CD4-positive, alpha-beta T cell (primary cell): ENCODE data around the gene WDR90. TPM values are rescaled to one million over a fixed set of nuclear protein-coding genes. Genes with fewer than 3 reads are reported as not detected.

Experiments used
- ATAC-seq: fragments of 200-7000 bp; cut with Tn5 transposase; one replicate; pipeline ENCODE4 v1.10.0; 2022; ENCODE audit warnings: mild to moderate bottlenecking; ENCODE audit not compliant: poor library complexity
- CTCF ChIA-PET: fragments of 350-600 bp; sonication (Branson Sonifier 250); formaldehyde crosslinking; loops from one replicate; lab custom pipeline; 2021; ENCODE audit warnings: antibody characterized with exemption, inconsistent platforms; lab: Charles Lee
- POLR2A ChIA-PET: fragments of 350-600 bp; sonication (Branson Sonifier 250); formaldehyde crosslinking; loops from one replicate; lab custom pipeline; 2021; ENCODE audit warnings: antibody characterized with exemption, inconsistent platforms; lab: Charles Lee
- DNase-seq, 14 experiments: peaks; one replicate each; pipeline ENCODE4 v3.0.0-alpha.2; 2013 to 2020; ENCODE audit warnings: mixed read lengths in 2 of 14
- H3K27ac ChIP-seq, 2 donors: one replicate each; pipeline versions ENCODE4 v1.5.1 to v1.7.0; 2013; ENCODE audit warnings: low read length in 2 of 2, low read depth in 1 of 2, mild to moderate bottlenecking in 1 of 2
- H3K27me3 ChIP-seq, 2 experiments: 1 replicate in 1 of 2; 2 replicates in 1 of 2; pipeline versions ENCODE4 v1.6.1 to v1.7.0; 2013; ENCODE audit warnings: low read length in 2 of 2, control low read depth in 1 of 2, mild to moderate bottlenecking in 1 of 2, moderate library complexity in 1 of 2; ENCODE audit not compliant: insufficient read depth in 2 of 2, control insufficient read depth in 1 of 2
- H3K36me3 ChIP-seq: one replicate; pipeline ENCODE4 v1.6.1; 2013; ENCODE audit warnings: low read length, control low read depth; ENCODE audit not compliant: insufficient read depth
- H3K4me1 ChIP-seq: one replicate; pipeline ENCODE4 v1.6.1; 2013; ENCODE audit warnings: low read length, control low read depth; ENCODE audit not compliant: insufficient read depth
- H3K4me3 ChIP-seq: one replicate; pipeline ENCODE4 v1.5.1; 2013; ENCODE audit warnings: mild to moderate bottlenecking, low read length, moderate library complexity
- H3K9me3 ChIP-seq, 2 experiments: 1 replicate in 1 of 2; 2 replicates in 1 of 2; pipeline versions ENCODE4 v1.6.1 to v1.7.0; 2013; ENCODE audit warnings: low read length in 2 of 2, mild to moderate bottlenecking in 2 of 2, control low read depth in 1 of 2, moderate library complexity in 1 of 2; ENCODE audit not compliant: control insufficient read depth in 1 of 2, insufficient read depth in 1 of 2
- H3K27ac Mint-ChIP-seq: one replicate; pipeline ENCODE4 v1.8.0; 2020; ENCODE audit warnings: mixed read lengths
- H3K27me3 Mint-ChIP-seq: one replicate; pipeline ENCODE4 v1.8.0; 2021; ENCODE audit warnings: mixed read lengths
- H3K36me3 Mint-ChIP-seq: one replicate; pipeline ENCODE4 v1.8.0; 2021; ENCODE audit warnings: low read depth, mixed read lengths
- H3K4me1 Mint-ChIP-seq: one replicate; pipeline ENCODE4 v1.8.0; 2021; ENCODE audit warnings: low read depth, mixed read lengths
- H3K4me3 Mint-ChIP-seq: one replicate; pipeline ENCODE4 v1.8.0; 2020; ENCODE audit warnings: mild to moderate bottlenecking, mixed read lengths
- H3K9me3 Mint-ChIP-seq: one replicate; pipeline ENCODE4 v1.8.0; 2020; ENCODE audit warnings: mixed read lengths
- intact Hi-C, 2 experiments: fragments of 100-400 bp; cut with DNase I in 1 of 2; cut with micrococcal nuclease in 1 of 2; formaldehyde crosslinking; loops; one replicate each; pipeline versions ENCODE4 v1.15.1 to v1.9.0; 2023 to 2025; cut with DNase I, micrococcal nuclease
- total RNA-seq, 174 experiments: library from RNA in 2 of 174; stranded (reverse) in 2 of 174; gene quantifications; one replicate each; pipeline ENCODE4 v1.2.3 and lab custom pipeline; 2021 to 2026
- TF ChIP-seq, protein P1 (sequence below): fragments of 200-600 bp; IDR thresholded peaks from one replicate; pipeline ENCODE4 v1.8.0; 2022; ENCODE audit warnings: antibody characterized with exemption, mild to moderate bottlenecking

Gene WDR90
- total RNA-seq, 2 experiments from 2014 or later: 8.1 to 10.3 TPM

- Histone ChIP-seq H3K9me3 (no peaks in the 10 kb centered on the region), H3K27me3 (no peaks in the 10 kb centered on the region), H3K27ac (no peak overlapping the region), H3K4me1 (no peaks in the 10 kb centered on the region), H3K36me3 (peaks cover 3% of the 10 kb centered on the region), H3K4me3 (no peak overlapping the region)
- H3K27me3 Mint-ChIP-seq: no peaks in the 10 kb centered on the region
- H3K4me1 Mint-ChIP-seq: no peaks in the 10 kb centered on the region
- POLR2A ChIA-PET: no interaction called here
- ATAC-seq: no peak
- CTCF ChIA-PET: no interaction called here
- H3K27ac Mint-ChIP-seq: no peak overlapping the region
- intact Hi-C loops: no loop called here
- no peaks in the 10 kb centered on the region for H3K36me3 Mint-ChIP-seq
- no peaks in the 10 kb centered on the region for H3K9me3 Mint-ChIP-seq
- TF ChIP-seq, protein P1, sequence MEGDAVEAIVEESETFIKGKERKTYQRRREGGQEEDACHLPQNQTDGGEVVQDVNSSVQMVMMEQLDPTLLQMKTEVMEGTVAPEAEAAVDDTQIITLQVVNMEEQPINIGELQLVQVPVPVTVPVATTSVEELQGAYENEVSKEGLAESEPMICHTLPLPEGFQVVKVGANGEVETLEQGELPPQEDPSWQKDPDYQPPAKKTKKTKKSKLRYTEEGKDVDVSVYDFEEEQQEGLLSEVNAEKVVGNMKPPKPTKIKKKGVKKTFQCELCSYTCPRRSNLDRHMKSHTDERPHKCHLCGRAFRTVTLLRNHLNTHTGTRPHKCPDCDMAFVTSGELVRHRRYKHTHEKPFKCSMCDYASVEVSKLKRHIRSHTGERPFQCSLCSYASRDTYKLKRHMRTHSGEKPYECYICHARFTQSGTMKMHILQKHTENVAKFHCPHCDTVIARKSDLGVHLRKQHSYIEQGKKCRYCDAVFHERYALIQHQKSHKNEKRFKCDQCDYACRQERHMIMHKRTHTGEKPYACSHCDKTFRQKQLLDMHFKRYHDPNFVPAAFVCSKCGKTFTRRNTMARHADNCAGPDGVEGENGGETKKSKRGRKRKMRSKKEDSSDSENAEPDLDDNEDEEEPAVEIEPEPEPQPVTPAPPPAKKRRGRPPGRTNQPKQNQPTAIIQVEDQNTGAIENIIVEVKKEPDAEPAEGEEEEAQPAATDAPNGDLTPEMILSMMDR: no peak
- no peak overlapping the region for H3K4me3 Mint-ChIP-seq
- no peak for DNase-seq
Measured at GRCh38 chr16:620700-621525, 28.3 kb upstream of the WDR90 start.

DNA sequence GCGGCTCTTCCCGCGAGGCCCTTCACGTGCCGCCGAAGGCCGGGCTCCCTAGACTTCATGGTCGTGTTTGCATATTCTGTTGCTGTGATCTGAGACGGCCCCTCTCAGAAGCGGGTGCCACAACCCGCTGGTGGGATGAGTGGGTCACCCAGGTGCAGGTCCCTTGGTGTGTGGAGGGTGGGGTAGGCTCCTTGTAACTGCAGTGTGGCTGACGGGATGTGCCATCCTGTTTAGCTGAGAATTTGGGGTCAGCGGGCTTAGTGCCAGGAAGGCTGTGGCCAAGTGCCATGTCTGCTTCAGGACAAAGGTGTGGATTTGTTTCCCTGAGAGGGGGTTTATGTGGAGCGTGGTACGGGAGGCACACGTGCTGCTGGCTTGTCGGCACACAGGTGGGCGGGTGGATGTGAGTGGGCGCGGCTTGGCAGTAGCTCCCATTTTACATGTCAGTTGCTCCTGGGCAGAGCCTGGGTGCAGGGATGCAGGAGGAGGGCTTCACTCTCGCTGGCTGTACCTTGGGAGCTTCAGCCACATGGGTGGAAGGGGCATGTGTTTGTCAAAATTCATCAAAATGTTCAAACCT is 27.5 kb upstream of the WDR90 start:
- Mint-ChIP-seq H3K4me3 (no peak overlapping the region), H3K9me3 (no peaks in the 10 kb centered on the region), H3K36me3 (no peaks in the 10 kb centered on the region), H3K4me1 (no peaks in the 10 kb centered on the region), H3K27ac (no peak overlapping the region), H3K27me3 (no peaks in the 10 kb centered on the region)
- Histone ChIP-seq H3K27ac (no peak overlapping the region), H3K9me3 (no peaks in the 10 kb centered on the region), H3K4me1 (no peaks in the 10 kb centered on the region), H3K27me3 (no peaks in the 10 kb centered on the region), H3K4me3 (no peak overlapping the region), H3K36me3 (peaks cover 7% of the 10 kb centered on the region)
- DNase-seq (no peak), ATAC-seq (no peak)
- ChIA-PET POLR2A (no interaction called here), CTCF (no interaction called here)
- intact Hi-C loops: no loop called here
- TF ChIP-seq, protein P1: no peak

GRCh38 chr16:622920-623280 is 26.3 kb upstream of the WDR90 start:
- DNase-seq (no peak), ATAC-seq (no peak)
- H3K4me3 Mint-ChIP-seq: no peak overlapping the region
- no peak overlapping the region for H3K27ac ChIP-seq
- no peaks in the 10 kb centered on the region for H3K4me1 ChIP-seq
- intact Hi-C loops: no loop called here
- no peaks in the 10 kb centered on the region for H3K27me3 Mint-ChIP-seq
- CTCF ChIA-PET: no interaction called here
- POLR2A ChIA-PET: no interaction called here
- H3K4me3 ChIP-seq: no peak overlapping the region
- TF ChIP-seq, protein P1: no peak
- no peaks in the 10 kb centered on the region for H3K27me3 ChIP-seq
- no peak overlapping the region for H3K27ac Mint-ChIP-seq
- no peaks in the 10 kb centered on the region for H3K4me1 Mint-ChIP-seq
- H3K9me3 Mint-ChIP-seq: no peaks in the 10 kb centered on the region
- peaks cover 10% of the 10 kb centered on the region for H3K36me3 ChIP-seq
- H3K9me3 ChIP-seq: no peaks in the 10 kb centered on the region
- H3K36me3 Mint-ChIP-seq: no peaks in the 10 kb centered on the region
